ENCODE measurements around the gene LTBP4. TPM values are rescaled to one million over a fixed set of nuclear protein-coding genes. Genes with fewer than 3 reads are reported as not detected.

Gene LTBP4
- polyA plus RNA-seq, 1 donor (not counting 4 experiments of a cell fraction or from before 2014, with no cell fraction given): 29.6 TPM

GRCh38 chr19:40625406-40626120 lies 24.4 kb downstream of the LTBP4 start:
- DNase-seq (ENCODE audit: low read depth, low spot score) (no peak), FAIRE-seq (no peak)
- Histone ChIP-seq H3K79me2 (ENCODE audit: control insufficient read depth, insufficient read depth, low read length) (no peaks in the 10 kb centered on the region), H3K27me3 (ENCODE audit: control insufficient read depth, extremely low read depth, insufficient read depth, low read length) (no peaks in the 10 kb centered on the region), H3K4me2 (ENCODE audit: control insufficient read depth, extremely low read depth, insufficient read depth, low read depth, low read length) (no peak overlapping the region), H3K9ac (ENCODE audit: control insufficient read depth, extremely low read depth, insufficient read depth, low read length) (no peak overlapping the region), H3K4me3 (ENCODE audit: control insufficient read depth in 2 of 3, extremely low read depth in 1 of 3, insufficient read depth in 2 of 3, low read depth in 1 of 3, low read length in 3 of 3) (no peak overlapping the region), H3K9me1 (ENCODE audit: control insufficient read depth, extremely low read depth, insufficient read depth, low read length) (no peaks in the 10 kb centered on the region), H3K4me1 (ENCODE audit: control insufficient read depth, extremely low read depth, insufficient read depth, low read length) (peaks cover 4% of the 10 kb centered on the region), H3K27ac (ENCODE audit: control insufficient read depth, insufficient read depth, low read length) (no peak overlapping the region), H2AFZ (ENCODE audit: control insufficient read depth, low read length) (no peak overlapping the region), H4K20me1 (ENCODE audit: control insufficient read depth, extremely low read depth, insufficient read depth, low read length) (no peaks in the 10 kb centered on the region), H3K9me3 (ENCODE audit: control insufficient read depth, low read depth, low read length) (no peaks in the 10 kb centered on the region), H3K36me3 (ENCODE audit: control insufficient read depth in 2 of 2, extremely low read depth in 1 of 2, insufficient read depth in 2 of 2, low read length in 2 of 2) (peaks cover 33 to 34% of the 10 kb centered on the region in 2 experiments)
- no peak for TF ChIP-seq CTCF (optimal IDR thresholded peaks at IDR 0.05 in 1 of 3, IDR thresholded peaks at IDR 0.05 in 1 of 3, conservative IDR thresholded peaks at IDR 0.05 in 1 of 3; ENCODE audit: extremely low read depth in 1 of 3, insufficient read depth in 2 of 3, low read length in 3 of 3)
- no peak for TF ChIP-seq EZH2 (IDR thresholded peaks at IDR 0.05; ENCODE audit: low read length)
- dilution Hi-C loops (cut with MboI; ENCODE audit: extremely low pct_ligation_motif_present, low sequenced_read_pairs): no loop called here

GRCh38 chr19:40626918-40627317 lies 25.7 kb downstream of the LTBP4 start:
- no peak overlapping the region for H3K9ac ChIP-seq (ENCODE audit: control insufficient read depth, extremely low read depth, insufficient read depth, low read length)
- H3K4me1 ChIP-seq (ENCODE audit: control insufficient read depth, extremely low read depth, insufficient read depth, low read length): peaks cover 4% of the 10 kb centered on the region
- no peaks in the 10 kb centered on the region for H3K79me2 ChIP-seq (ENCODE audit: control insufficient read depth, insufficient read depth, low read length)
- H3K36me3 ChIP-seq (ENCODE audit: control insufficient read depth in 2 of 2, extremely low read depth in 1 of 2, insufficient read depth in 2 of 2, low read length in 2 of 2): peaks cover 31 to 33% of the 10 kb centered on the region in 2 experiments
- no peak overlapping the region for H2AFZ ChIP-seq (ENCODE audit: control insufficient read depth, low read length)
- no peak for FAIRE-seq
- DNase-seq (ENCODE audit: low read depth, low spot score): no peak
- no peaks in the 10 kb centered on the region for H3K9me1 ChIP-seq (ENCODE audit: control insufficient read depth, extremely low read depth, insufficient read depth, low read length)
- no peak overlapping the region for H3K4me2 ChIP-seq (ENCODE audit: control insufficient read depth, extremely low read depth, insufficient read depth, low read depth, low read length)
- dilution Hi-C loops (cut with MboI; ENCODE audit: extremely low pct_ligation_motif_present, low sequenced_read_pairs): no loop called here
- H3K4me3 ChIP-seq (ENCODE audit: control insufficient read depth in 2 of 3, extremely low read depth in 1 of 3, insufficient read depth in 2 of 3, low read depth in 1 of 3, low read length in 3 of 3): no peak overlapping the region
- no peak for TF ChIP-seq CTCF (optimal IDR thresholded peaks at IDR 0.05 in 1 of 3, IDR thresholded peaks at IDR 0.05 in 1 of 3, conservative IDR thresholded peaks at IDR 0.05 in 1 of 3; ENCODE audit: extremely low read depth in 1 of 3, insufficient read depth in 2 of 3, low read length in 3 of 3)
- no peaks in the 10 kb centered on the region for H3K27me3 ChIP-seq (ENCODE audit: control insufficient read depth, extremely low read depth, insufficient read depth, low read length)
- H4K20me1 ChIP-seq (ENCODE audit: control insufficient read depth, extremely low read depth, insufficient read depth, low read length): no peaks in the 10 kb centered on the region
- H3K9me3 ChIP-seq (ENCODE audit: control insufficient read depth, low read depth, low read length): no peaks in the 10 kb centered on the region
- no peak overlapping the region for H3K27ac ChIP-seq (ENCODE audit: control insufficient read depth, insufficient read depth, low read length)
